Esophagus muscularis mucosa (tissue), 4 donors: ENCODE results near the gene NHEJ1.

ENCODE experiments used
- EP300 ChIP-seq: sonication (generic); formaldehyde crosslinking; IDR thresholded peaks from one replicate; pipeline ENCODE4 v1.6.1; 2017; ENCODE audit warnings: antibody characterized with exemption
- POLR2A ChIP-seq: fragments of 450-650 bp; IDR thresholded peaks from one replicate; pipeline ENCODE4 v1.6.1; 2017; ENCODE audit warnings: antibody characterized with exemption, moderate library complexity, mild to moderate bottlenecking, low read depth
- TF ChIP-seq, protein P1 (sequence below), 3 experiments: fragments of 200-600 bp in 2 of 3; fragments of 450-650 bp in 1 of 3; sonication (generic) in 2 of 3; IDR thresholded peaks; one replicate each; pipeline ENCODE4 v1.5.1; 2017 to 2019; ENCODE audit warnings: antibody characterized with exemption in 3 of 3, mild to moderate bottlenecking in 2 of 3, moderate library complexity in 1 of 3

DNA sequence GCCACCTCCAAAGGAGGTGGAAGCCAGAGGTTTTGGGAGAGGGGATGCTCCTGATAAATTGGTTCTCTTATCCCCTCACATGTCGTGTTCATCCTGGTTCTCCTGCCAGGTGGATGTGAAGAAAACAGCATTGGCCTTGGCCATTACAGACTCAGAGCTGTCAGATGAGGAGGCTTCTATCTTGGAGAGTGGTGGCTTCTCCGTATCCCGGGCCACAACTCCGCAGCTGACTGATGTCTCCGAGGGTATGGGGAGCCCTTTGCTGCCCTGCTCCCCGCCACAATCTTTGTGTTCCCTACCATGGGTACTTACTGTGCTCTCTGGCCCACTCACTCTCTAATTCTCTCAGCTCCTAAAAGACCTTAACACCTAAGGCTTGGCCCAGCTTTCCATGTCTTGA is 20.9 kb upstream of the NHEJ1 start:
- TF ChIP-seq, protein P1, sequence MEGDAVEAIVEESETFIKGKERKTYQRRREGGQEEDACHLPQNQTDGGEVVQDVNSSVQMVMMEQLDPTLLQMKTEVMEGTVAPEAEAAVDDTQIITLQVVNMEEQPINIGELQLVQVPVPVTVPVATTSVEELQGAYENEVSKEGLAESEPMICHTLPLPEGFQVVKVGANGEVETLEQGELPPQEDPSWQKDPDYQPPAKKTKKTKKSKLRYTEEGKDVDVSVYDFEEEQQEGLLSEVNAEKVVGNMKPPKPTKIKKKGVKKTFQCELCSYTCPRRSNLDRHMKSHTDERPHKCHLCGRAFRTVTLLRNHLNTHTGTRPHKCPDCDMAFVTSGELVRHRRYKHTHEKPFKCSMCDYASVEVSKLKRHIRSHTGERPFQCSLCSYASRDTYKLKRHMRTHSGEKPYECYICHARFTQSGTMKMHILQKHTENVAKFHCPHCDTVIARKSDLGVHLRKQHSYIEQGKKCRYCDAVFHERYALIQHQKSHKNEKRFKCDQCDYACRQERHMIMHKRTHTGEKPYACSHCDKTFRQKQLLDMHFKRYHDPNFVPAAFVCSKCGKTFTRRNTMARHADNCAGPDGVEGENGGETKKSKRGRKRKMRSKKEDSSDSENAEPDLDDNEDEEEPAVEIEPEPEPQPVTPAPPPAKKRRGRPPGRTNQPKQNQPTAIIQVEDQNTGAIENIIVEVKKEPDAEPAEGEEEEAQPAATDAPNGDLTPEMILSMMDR (IDR thresholded peaks at IDR 0.05) = no peak
- TF ChIP-seq POLR2A = no peak
- TF ChIP-seq EP300 = no peak
